ENCODE data around the gene CIB4. TPM values are rescaled to one million over a fixed set of nuclear protein-coding genes. Genes with fewer than 3 reads are reported as not detected.

CIB4 gene
- total RNA-seq, 4 donors from 2014 or later = not detected

DNA sequence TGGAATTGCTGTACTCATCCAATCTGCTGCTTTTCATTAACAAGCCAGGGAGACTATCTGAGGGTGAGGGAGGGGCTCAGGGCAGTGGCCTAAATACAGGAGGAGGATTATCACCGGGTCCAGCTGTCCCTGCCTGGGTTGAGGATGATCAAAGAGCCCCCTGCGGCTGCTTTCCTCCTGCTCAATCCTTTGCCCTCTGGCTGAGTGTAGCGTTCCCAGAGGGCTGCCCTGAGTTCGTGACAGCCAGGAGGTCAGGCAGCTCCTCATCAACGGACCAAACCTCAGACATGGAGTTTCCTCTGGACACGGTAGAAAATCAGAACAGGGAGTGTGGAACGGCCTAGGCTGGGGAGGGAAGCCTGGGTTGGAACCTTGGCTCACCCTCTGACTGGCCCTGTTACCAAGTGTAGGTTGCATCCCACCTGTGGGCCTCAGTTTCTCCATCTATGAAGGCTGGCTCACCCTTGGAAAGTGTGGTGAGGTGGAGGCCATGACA, 23.5 kb downstream of the CIB4 start:
- no peak for ATAC-seq (ENCODE audit: low FRiP score)
- no peak for DNase-seq (ENCODE audit: low spot score)
- TF ChIP-seq, protein P1, sequence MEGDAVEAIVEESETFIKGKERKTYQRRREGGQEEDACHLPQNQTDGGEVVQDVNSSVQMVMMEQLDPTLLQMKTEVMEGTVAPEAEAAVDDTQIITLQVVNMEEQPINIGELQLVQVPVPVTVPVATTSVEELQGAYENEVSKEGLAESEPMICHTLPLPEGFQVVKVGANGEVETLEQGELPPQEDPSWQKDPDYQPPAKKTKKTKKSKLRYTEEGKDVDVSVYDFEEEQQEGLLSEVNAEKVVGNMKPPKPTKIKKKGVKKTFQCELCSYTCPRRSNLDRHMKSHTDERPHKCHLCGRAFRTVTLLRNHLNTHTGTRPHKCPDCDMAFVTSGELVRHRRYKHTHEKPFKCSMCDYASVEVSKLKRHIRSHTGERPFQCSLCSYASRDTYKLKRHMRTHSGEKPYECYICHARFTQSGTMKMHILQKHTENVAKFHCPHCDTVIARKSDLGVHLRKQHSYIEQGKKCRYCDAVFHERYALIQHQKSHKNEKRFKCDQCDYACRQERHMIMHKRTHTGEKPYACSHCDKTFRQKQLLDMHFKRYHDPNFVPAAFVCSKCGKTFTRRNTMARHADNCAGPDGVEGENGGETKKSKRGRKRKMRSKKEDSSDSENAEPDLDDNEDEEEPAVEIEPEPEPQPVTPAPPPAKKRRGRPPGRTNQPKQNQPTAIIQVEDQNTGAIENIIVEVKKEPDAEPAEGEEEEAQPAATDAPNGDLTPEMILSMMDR (IDR thresholded peaks at IDR 0.05) = no peak

DNA sequence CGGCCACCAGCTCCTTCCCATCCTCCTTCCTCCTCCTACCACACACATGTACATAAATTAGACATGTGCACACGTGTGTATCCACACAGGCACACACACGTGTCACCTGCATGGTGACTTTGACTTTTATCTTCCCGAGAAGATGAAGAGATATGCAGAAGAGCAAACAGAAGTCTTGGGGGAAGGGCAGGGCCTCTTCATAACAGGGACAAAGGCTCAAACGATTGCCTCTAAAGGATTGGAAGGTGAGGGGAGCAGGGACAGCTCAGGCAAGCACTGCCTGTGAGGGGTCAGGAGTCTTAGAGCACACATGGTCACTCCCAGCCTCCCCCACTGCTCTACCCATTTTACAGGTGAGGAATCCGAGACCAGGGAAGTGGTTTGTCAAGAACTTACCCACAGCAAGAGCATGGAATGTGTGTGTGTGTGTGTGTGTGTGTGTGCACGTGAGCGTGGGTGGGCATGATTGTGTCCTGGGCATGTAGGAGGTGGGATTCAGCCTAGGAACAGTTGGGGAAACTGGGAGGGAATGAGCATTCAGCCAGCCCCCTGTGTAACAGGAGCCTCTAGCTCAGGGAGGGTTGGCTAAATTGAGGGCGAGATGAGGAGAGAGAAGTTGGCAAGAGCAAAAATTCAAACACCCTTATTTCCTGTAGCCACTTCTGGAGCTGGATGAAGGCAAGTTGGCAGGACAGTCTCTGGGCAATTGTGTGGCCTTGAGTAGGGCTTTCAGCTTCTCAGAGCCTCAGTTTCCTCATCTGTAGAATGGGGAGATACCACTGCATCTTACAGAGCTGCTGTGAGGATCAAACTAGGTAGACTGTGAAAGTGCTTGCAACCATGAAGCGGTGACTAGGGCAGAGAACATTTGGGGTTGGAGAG, 24.2 kb downstream of the CIB4 start:
- TF ChIP-seq, protein P1 (IDR thresholded peaks at IDR 0.05) = no peak
- DNase-seq (ENCODE audit: low spot score) (no peak), ATAC-seq (ENCODE audit: low FRiP score) (no peak)

DNA sequence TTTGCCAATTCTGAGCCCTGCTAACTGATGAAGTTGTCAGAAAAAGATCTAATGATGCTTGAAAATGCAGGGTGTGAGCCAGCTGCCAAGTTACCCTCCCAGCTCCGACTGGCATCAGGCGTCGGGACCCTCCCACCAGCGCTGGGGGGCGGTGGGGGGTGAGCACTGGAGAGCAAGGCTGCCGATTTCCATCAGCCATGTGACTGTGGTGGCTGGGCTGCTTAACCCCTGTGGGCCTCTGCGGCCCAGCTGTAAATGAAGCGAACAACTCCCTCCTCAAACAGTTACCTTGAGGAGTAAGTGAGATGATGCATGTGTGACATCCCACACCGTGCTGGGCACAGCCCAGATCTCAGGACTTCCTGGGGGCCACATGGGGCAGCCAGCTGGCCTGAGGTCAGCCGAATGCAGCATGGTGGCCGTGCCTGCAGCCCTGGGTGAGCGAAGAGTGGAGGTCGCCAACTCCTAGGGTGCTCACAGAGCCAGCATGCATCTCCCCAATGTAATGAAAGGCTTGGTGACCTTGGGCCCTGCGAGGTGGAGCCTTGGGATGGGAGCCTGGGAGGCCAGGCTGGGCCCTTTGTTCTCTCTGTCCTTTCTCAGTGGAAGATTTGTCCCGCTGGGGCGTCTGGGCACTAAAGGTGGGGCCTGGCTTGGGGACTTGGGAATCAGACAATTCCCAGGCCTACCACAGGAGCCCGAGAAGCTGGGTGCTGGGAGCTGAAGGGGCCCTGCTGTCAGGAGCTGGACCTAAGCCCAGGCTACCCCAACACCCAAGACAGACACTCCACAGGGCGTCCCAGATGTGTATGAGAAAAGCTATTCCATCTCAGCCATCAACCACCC, 25.1 kb downstream of the CIB4 start:
- TF ChIP-seq, protein P1 (IDR thresholded peaks at IDR 0.05) = no peak
- ATAC-seq (ENCODE audit: low FRiP score) = no peak
- DNase-seq (ENCODE audit: low spot score) = no peak

DNA sequence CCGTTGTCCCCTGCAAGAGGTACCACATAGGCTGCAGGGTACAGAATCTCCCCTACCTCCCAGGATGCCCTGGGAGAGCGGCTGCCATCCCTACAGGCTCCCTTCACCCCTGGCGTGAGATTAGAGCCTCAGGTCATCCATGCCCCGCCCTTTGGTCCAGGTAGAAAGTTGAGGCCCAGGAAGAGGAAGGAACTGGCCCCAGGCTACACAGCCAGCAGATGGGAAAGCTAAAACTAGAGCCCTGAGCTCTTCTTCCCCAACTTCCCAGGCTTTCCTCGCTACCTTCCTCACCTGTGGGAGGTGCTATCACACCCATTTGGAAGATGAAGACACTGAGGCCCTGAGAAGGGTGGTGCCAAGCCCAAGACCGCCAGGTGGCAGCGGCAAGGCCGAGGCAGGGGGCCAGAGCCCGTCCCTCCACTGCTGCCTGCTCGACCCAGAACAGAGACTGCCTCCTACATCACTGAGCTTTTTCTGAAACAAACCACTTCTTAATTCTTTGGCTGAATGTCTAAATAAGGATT, 25.8 kb downstream of the CIB4 start:
- TF ChIP-seq, protein P1 (IDR thresholded peaks at IDR 0.05) = no peak
- no peak for DNase-seq (ENCODE audit: low spot score)
- ATAC-seq (ENCODE audit: low FRiP score) = no peak

DNA sequence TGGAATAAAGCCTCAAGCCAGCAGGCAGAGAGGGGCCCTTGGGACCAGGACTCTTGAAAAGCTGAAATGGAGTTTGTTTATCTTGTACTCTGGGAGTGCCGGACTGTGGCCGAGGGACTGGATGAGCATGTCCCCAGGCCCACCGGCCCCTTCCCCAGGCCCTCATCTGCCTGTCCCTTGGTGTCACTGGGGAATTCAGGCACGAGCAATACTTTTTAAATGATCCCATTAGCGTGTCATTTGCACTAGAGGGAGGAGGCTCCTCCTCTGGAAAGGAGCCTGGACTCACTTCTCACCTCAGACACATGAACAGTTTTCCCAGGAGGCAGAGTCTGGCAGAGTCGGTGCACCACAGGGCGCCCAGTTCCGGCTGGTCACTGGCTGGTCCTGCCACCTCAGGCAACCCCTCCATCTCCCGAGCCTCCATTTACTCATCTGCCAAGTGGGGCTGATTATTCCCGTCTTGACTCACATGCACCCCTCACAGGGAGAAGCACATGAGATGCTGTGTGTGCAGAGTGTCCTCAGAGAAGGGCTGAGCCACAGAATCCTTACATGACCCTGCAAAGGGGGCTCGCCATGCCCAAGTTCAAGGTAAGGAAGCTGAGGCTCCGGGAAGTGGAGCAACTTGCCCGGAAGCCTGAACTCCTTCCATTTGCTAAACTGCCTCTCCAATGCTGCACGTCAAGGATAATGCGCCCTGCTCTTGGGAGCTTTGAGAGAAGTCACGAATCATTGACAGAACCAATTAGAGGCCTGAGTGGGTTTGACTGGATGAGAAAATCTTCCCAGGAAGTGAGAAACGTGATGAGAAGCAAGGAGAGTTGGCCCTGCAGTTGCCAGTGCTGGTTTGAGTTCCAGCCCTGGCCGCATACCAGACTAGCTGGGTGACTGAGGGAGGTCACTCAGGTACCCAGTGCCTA, 26.7 kb downstream of the CIB4 start:
- ATAC-seq (ENCODE audit: low FRiP score) (no peak), DNase-seq (ENCODE audit: low spot score) (no peak)
- TF ChIP-seq, protein P1 (IDR thresholded peaks at IDR 0.05) = no peak

All from omental fat pad (tissue), 4 donors.